NT2/D1 (cell line): ENCODE data around the gene RWDD3.

Experiments
- SUZ12 ChIP-seq: IDR thresholded peaks from 2 replicates; pipeline ENCODE4 v1.6.1; 2011; ENCODE audit not compliant: insufficient read length, insufficient read depth; ENCODE audit errors: extremely low read depth
- YY1 ChIP-seq: IDR thresholded peaks from 2 replicates; pipeline ENCODE4 v1.6.1; 2011; ENCODE audit not compliant: insufficient read length, insufficient read depth

GRCh38 chr1:95186149-95186548, 47.9 kb upstream of the RWDD3 start:
- TF ChIP-seq YY1: no peak
- no peak for TF ChIP-seq SUZ12
